SH-SY5Y (cell line): ENCODE results near the gene TNF.

ENCODE experiments used
- GATA2 ChIP-seq: IDR thresholded peaks from 2 replicates; pipeline ENCODE4 v1.6.1; 2011; ENCODE audit warnings: mild to moderate bottlenecking, low read depth, low read length
- GATA3 ChIP-seq: IDR thresholded peaks from 2 replicates; pipeline ENCODE4 v1.6.1; 2011; ENCODE audit warnings: low read depth, mild to moderate bottlenecking, low read length, moderate library complexity

Gene TNF

DNA sequence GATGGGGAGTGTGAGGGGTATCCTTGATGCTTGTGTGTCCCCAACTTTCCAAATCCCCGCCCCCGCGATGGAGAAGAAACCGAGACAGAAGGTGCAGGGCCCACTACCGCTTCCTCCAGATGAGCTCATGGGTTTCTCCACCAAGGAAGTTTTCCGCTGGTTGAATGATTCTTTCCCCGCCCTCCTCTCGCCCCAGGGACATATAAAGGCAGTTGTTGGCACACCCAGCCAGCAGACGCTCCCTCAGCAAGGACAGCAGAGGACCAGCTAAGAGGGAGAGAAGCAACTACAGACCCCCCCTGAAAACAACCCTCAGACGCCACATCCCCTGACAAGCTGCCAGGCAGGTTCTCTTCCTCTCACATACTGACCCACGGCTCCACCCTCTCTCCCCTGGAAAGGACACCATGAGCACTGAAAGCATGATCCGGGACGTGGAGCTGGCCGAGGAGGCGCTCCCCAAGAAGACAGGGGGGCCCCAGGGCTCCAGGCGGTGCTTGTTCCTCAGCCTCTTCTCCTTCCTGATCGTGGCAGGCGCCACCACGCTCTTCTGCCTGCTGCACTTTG is at the start of gene TNF:
TNF (plus strand) TSS at position 231 of the 567 bp plus-strand sequence; CDS start at position 408, 177 bp downstream.
- TF ChIP-seq GATA2, result no peak
- TF ChIP-seq GATA3, result no peak

DNA sequence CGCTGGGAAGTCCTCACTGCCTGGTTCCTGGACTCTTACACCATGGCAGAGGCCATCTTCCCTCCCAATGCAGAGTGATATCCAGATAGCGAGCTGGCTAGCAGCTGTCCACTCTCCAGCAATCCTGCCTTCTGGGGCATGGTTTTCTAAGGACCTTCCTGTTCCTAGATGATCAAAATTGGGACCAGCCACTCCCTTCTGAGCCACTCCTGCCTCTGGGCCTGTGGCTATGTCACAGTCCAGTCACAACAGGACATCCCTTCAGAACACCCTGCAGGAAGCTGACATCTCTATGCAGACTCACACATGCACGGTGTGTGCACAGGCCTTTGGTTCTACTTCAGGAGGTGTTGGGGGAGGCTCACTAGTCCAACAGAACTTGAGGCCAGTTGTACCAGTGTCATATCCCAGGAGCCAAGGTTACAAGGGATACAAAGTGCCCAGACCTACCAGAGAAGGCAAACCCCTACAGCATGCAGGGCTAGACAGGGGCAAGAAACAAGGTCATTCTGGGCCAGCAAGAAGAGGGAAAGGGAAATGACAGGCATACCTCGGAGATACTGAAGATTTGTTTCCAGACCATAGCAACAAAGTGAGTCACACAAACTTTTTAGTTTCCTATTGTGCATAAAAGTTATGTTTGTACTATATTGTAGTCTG is 49.3 kb upstream of the TNF start:
- TF ChIP-seq GATA3, result no peak
- TF ChIP-seq GATA2, result no peak

DNA sequence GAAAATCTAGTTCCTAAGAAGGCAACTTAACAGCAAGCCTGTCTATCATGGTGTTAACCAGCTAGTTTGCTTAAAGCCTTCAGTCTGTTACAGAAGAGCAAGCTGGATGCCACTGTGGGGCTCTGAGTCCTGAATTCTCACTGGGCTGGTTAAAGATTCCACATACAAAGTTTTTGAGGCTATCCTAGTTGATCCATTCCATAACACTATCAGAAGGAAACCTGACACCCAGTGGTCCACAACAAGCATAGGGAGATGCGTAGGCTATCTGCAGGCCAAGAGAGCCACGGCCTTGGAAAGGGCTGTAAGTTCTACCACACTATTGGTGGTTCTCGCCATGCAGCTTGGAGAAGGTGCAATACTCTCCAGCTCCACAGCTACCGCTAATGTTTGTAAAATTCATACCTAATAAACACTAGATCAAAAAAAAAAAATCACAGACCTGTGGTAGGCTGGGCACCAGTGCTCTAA is 47.0 kb upstream of the TNF start:
- TF ChIP-seq GATA2, result no peak
- TF ChIP-seq GATA3, result no peak

DNA sequence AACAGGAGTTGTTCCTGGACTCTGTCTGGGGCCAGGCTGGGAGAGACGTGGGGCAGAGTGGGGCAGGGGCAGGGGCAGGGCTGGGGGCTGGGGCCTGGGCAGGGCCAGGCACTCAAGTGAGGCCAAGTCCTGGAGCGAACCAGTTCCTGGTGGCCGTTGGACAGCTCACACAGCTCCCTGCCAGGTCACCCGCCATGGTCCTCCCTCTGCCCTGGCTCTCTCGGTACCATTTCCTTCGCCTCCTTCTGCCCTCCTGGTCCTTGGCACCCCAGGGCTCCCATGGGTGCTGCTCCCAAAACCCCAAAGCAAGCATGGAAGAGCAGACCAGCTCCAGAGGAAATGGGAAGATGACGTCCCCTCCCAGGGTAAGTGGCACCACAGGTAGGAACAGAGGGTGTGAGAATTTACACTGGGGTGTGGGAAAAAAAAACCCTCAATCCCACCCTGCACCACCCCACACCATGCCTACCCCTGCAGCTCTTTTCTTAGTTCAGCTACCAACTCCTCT is 46.5 kb upstream of the TNF start, which contains the start of gene MCCD1:
MCCD1 (plus strand) TSS at position 142 of the 508 bp plus-strand sequence; CDS start at position 195, 53 bp downstream.
- TF ChIP-seq GATA3 (no peak), GATA2 (no peak)

DNA sequence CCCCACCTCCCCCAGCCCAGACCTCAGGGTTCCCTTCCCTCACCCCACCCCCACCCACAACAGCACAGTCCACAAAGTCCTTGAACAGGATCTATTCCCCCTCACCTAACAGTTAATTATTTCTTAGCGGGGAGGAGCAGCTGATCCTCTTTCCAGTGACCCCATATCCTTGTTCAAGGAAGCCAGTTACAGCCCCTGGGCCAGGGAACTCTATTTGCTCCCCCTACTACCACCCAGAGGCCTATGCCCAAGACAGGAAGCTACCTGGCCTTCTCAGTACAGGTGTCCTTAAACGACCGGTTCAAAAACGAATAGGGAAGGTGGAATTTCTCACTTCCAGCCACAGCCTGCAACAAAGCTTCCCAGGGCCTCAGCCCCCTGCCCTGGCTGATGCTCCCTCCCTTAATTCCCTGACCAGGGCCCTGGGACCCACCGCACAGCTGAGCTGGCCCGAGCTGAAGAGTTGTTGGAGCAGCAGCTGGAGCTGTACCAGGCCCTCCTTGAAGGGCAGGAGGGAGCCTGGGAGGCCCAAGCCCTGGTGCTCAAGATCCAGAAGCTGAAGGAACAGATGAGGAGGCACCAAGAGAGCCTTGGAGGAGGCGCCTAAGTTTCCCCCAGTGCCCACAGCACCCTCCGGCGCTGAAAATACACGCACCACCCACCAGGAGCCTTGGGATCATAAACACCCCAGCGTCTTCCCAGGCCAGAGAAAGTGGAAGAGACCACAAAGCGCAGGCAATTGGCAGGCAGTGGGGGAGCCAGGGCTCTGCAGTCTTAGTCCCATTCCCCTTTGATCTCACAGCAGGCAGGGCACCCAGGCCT is 45.8 kb upstream of the TNF start:
- TF ChIP-seq GATA3 (no peak), GATA2 (no peak)

DNA sequence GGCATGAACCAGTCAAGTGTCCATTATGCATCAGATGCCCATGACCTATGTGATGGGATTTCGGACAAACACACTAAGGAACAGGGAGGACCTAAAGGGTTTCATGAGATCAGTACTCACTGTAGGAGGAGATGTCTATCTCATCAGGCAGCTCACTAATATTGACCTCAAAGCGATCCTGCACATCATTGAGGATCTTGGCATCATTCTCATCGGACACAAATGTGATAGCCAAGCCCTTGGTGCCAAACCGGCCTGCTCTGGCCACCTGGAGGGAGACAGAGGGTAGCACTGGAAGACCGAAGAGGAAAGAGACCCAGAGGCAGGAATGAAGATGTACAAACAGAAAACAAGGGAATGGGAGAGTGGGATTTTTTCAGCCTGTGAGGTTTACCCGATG is 44.7 kb upstream of the TNF start:
- TF ChIP-seq GATA3, result no peak
- TF ChIP-seq GATA2, result no peak

DNA sequence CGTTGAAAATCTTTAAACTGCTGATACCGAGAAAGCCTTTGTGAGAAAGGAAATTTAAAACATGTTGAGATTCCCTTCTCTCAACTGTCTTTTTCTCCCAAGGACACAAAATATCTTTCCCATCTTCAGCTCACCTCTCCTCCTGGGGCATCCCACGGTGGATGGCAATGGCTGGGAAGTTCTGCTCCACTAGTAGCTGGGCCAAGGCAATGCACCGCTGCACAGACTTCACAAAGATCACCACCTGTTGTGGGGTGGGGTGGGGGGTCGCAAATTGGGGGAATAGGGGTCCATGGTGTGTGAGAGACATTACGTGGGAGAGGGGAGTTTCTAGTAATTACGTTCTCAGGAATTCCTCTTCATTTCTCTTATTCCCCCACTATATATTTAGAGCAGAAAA is 44.2 kb upstream of the TNF start:
- no peak for TF ChIP-seq GATA3
- no peak for TF ChIP-seq GATA2

DNA sequence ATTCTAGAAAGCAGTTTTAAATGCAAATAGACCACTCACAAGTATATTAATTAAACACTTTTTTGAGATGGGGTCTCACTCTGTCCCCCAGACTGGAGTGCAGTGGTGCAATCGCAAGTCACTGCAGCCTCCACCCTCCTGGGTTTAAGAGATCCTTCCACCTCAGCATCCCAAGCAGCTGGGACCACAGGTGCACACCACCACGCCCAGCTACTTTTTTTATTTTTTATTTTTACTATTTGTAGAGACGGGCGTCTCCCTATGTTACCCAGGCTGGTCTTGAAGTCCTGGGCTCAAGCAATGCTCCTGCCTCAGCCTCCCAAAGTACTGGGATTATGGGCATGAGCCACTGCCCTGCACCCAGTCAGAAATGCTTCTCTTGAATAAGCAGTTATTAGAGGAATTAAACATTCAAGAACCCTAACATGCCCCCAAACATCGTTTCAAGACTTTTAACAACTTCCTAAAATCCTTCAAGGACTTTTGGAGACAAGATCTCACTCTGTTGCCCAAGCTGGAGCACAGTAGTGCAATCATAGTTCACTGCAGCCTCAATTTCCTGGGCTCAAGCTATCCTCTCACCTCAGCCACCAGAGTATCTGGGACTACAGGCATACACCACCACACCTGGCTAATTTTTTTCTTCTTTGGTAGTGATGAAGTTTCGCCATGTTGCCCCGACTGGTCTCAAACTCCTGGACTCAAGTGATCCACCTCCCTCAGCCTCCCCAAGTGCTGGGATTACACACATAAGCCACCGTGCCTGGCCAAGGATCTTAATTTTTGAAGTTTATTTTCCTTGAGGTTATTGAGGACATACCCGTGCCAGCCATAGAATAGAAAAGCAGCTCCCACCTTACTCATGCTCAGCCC is 43.4 kb upstream of the TNF start:
- no peak for TF ChIP-seq GATA3
- no peak for TF ChIP-seq GATA2

DNA sequence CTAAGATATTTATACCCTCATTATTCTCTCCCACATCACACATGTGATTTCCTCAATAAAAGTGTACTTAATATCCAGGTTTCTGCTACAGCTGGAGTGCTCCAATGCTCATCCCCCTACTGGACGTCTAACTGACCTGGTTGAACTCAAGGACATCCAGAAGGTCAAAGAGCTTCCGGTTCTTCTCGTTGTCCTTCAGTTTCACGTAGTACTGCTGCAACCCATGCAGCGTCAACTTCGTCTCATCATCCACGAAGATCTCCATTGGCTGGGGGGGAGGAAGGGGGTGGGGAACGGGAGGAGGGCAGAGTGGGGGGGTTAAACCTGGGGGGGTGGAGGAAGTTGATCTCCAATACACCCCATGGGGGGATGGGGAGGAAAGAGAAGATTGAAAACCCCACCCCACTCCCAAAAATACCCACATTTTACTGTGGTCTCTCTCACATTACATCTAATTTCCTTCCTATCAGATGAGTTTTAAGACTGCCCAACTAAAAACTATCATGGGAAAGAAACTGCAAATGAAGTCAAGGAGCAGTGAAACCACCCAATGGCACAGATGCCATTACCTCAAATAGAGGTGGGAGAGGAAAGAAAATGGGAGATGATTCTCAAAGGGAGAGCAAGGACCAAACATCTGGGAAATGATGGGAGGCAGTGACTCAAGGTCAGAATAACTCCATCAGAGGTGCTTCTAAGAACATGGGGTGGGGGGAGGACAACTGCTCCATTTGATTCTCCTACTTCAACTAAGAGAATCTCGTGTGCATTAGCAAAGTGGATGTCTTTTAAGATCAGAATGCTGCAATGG is 42.5 kb upstream of the TNF start:
- TF ChIP-seq GATA2 (no peak), GATA3 (no peak)

DNA sequence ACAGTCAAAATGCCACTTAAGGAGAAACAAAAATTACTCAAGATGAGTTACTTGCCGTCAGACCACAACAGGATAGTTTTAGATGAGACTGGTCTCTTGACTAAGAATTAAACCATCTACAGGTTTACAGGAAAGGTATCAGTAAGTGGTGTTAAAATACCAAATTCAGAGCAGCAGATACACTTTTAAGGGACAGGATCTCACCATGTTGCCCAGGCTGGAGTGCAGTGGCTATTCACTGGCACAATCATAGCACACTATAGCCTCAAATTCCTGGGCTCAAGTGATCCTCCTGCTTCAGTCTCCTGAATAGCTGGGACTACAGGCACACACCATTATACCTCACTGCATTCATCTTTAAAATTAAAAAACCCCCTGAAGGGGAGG is 41.9 kb upstream of the TNF start:
- no peak for TF ChIP-seq GATA2
- TF ChIP-seq GATA3, result no peak

DNA sequence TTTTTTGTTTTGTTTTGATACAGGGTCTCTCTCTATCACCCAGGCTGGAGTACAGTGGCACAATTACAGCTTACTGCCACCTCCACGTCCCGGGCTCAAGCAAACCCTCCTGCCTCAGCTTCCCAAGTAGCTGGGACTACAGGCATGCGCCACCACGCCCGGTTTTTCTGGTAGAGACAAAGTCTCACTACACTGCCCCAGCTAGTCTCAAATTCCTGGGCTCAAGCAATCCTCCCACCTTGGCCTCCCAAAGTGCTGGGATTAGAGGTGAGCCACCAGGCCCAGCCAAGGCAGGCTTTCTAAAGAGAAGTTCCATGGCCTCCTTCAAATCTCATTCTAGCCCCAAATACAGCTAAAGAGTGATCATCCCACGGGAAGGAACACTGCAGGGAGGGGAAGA is 41.4 kb upstream of the TNF start:
- TF ChIP-seq GATA2 (no peak), GATA3 (no peak)

DNA sequence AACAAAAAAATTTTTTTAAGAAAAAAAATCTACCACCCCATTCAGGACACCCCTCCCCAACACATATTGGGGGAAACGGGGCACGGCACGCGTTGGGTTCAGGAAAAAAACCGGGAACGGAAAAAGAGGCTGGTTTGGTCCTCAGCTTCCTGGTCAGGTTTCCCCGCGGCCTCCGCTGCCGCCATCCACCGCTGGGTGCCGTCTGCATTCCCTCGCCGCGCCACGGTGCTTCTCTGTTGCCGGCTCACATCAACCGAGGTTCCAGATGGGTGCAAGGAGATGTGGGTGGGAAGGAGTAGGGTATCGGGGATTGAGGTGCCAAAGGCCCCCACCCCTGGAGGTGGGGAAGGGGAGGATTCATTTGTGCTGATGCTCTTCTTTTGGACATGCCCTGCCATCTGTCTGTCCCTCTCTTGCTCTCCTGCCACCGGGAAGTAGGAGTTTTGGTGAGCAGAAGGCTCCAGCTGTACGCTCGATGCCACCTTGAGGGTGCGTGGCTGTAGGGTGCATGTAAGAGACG is 40.8 kb upstream of the TNF start:
- no peak for TF ChIP-seq GATA3
- TF ChIP-seq GATA2, result no peak

DNA sequence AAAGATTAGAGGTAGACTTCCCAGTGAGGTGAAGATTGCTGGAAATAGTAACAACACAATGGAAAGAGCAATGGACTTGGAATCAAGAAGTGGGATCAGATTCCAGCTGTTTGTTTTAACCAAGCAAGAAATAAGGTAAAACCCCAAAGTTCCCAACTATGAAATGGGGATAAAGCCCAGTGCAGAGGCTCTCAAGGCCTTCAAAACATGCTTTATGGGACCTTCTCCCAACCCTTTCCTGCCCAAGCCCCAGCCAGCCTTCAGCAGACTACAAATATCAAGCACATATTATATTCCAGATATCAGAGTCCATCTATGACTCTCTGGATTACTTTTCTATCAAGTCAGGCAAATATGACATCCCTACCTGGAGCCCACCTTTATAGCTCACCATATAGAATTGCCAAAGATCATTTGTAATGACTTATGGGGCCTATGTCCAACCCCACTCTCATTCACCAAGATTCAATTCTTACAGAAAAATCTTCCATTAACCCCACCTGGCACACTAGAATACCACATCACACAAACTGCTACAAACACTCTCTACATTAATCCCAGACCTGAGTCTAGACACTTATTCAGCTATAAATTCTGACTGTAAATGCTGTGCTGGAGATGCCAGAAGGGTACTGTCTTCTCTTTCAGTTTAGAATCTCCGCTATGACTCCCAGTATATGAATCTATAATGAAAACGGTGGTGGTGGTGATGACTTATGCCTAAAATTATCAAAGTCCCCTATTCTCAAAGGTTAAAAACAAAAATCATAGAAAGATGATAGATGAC is 39.6 kb upstream of the TNF start:
- TF ChIP-seq GATA3, result no peak
- TF ChIP-seq GATA2, result no peak
